DOHH2 (cell line): Measurements from ENCODE around the gene TNNC2.
A peak's percentile ranks its signal among the peaks of the same experiment; 100 is the strongest.

Source experiments
- H3F3A ChIP-seq: fragments of 200-600 bp; sonication (generic), shearing (Covaris generic); 2 replicates; pipeline ENCODE4 v1.6.0; 2016; ENCODE audit warnings: antibody characterized with exemption, mild to moderate bottlenecking; ENCODE audit not compliant: control insufficient read depth, insufficient read depth
- H3K27ac ChIP-seq: fragments of 200-600 bp; sonication (generic); 2 replicates; pipeline ENCODE4 v1.5.1; 2014; ENCODE audit warnings: low read depth, mild to moderate bottlenecking, low read length, moderate library complexity
- H3K27me3 ChIP-seq: fragments of 200-600 bp; sonication (generic); 2 replicates; pipeline ENCODE4 v1.6.1; 2014; ENCODE audit warnings: mild to moderate bottlenecking, low read length, mixed read lengths; ENCODE audit not compliant: control insufficient read depth
- H3K36me3 ChIP-seq: fragments of 200-600 bp; sonication (generic); 2 replicates; pipeline ENCODE4 v1.6.1; 2014; ENCODE audit warnings: mild to moderate bottlenecking, low read length, moderate library complexity, mixed read lengths; ENCODE audit not compliant: control insufficient read depth
- H3K4me1 ChIP-seq: fragments of 200-600 bp; sonication (generic); 2 replicates; pipeline ENCODE4 v1.6.1; 2014; ENCODE audit warnings: mild to moderate bottlenecking, low read length, mixed read lengths; ENCODE audit not compliant: control insufficient read depth
- H3K4me2 ChIP-seq: fragments of 200-600 bp; sonication (generic); 2 replicates; pipeline ENCODE4 v1.6.0; 2014; ENCODE audit warnings: mild to moderate bottlenecking, low read length, moderate library complexity
- H3K4me3 ChIP-seq: fragments of 200-600 bp; sonication (generic); 2 replicates; pipeline ENCODE4 v1.5.1; 2014; ENCODE audit warnings: mild to moderate bottlenecking, low read length, mixed read lengths
- H3K79me2 ChIP-seq: fragments of 200-600 bp; sonication (generic); 2 replicates; pipeline ENCODE4 v1.6.1; 2014; ENCODE audit warnings: mild to moderate bottlenecking, low read length, mixed read lengths; ENCODE audit not compliant: control insufficient read depth
- H3K9me2 ChIP-seq: fragments of 200-600 bp; sonication (generic); replicated peaks from 2 replicates; pipeline ENCODE4 v1.6.1; 2014; ENCODE audit warnings: mild to moderate bottlenecking, low read length, mixed read lengths; ENCODE audit not compliant: control insufficient read depth
- H3K9me3 ChIP-seq: fragments of 200-600 bp; sonication (generic); 2 replicates; pipeline ENCODE4 v1.6.1; 2014; ENCODE audit warnings: antibody characterized with exemption, low read length, mixed read lengths; ENCODE audit not compliant: control insufficient read depth, insufficient read depth
- H4K20me1 ChIP-seq: fragments of 200-600 bp; sonication (generic); 2 replicates; pipeline ENCODE4 v1.6.0; 2014; ENCODE audit warnings: low read depth, mild to moderate bottlenecking, antibody characterized with exemption, low read length, moderate library complexity; ENCODE audit not compliant: control insufficient read depth, insufficient read depth
- CTCF ChIP-seq: fragments of 200-600 bp; sonication (generic); IDR thresholded peaks from one replicate; pipeline ENCODE4 v1.5.1; 2014; ENCODE audit warnings: antibody characterized with exemption, mild to moderate bottlenecking, low read depth, low read length; ENCODE audit not compliant: poor library complexity, severe bottlenecking
- EZH2phosphoT487 ChIP-seq: fragments of 200-600 bp; sonication (generic); IDR thresholded peaks from 2 replicates; pipeline ENCODE4 v1.6.1; 2017; ENCODE audit warnings: borderline replicate concordance, mild to moderate bottlenecking, antibody characterized with exemption, low read length, moderate library complexity, mixed read lengths

TNNC2 gene

GRCh38 chr20:45826381-45827019 lies 612 bp downstream of the TNNC2 start:
- no peaks in the 10 kb centered on the region for H4K20me1 ChIP-seq

GRCh38 chr20:45823949-45824835 lies 2.9 kb downstream of the TNNC2 start:
- H3K27ac ChIP-seq = no peak overlapping the region
- peak overlapping the region; percentile 21 for H3K4me2 ChIP-seq
- no peaks in the 10 kb centered on the region for H4K20me1 ChIP-seq
- no peaks in the 10 kb centered on the region for H3K9me3 ChIP-seq
- H3K4me3 ChIP-seq = no peak overlapping the region; the same call in 1 of the 2 replicates
- H3K36me3 ChIP-seq = no peaks in the 10 kb centered on the region
- no peaks in the 10 kb centered on the region; the same call in 1 of the 2 replicates for H3K27me3 ChIP-seq
- TF ChIP-seq EZH2phosphoT487 = no peak
- peak; percentile 41 for TF ChIP-seq CTCF
- peaks cover 7% of the 10 kb centered on the region; the same call in 1 of the 2 replicates for H3K4me1 ChIP-seq
- H3K79me2 ChIP-seq = no peaks in the 10 kb centered on the region
- H3K9me2 ChIP-seq = no peaks in the 10 kb centered on the region
- H3F3A ChIP-seq = peaks cover 6% of the 10 kb centered on the region

More at GRCh38 chr20:45826381-45827019, 612 bp downstream of the TNNC2 start:
- Histone ChIP-seq H3K4me3 (no peak overlapping the region), H3K27me3 (peaks cover 3% of the 10 kb centered on the region), H3K9me2 (no peaks in the 10 kb centered on the region), H3K9me3 (no peaks in the 10 kb centered on the region), H3K36me3 (no peaks in the 10 kb centered on the region), H3K4me1 (peaks cover 7% of the 10 kb centered on the region; the same call in 1 of the 2 replicates), H3F3A (no peaks in the 10 kb centered on the region), H3K27ac (no peak overlapping the region), H3K79me2 (no peaks in the 10 kb centered on the region), H3K4me2 (no peak overlapping the region)
- TF ChIP-seq CTCF (no peak), EZH2phosphoT487 (no peak)

- Histone ChIP-seq H4K20me1 (no peaks in the 10 kb centered on the region), H3K27ac (no peak overlapping the region), H3F3A (peaks cover 15% of the 10 kb centered on the region), H3K4me2 (no peak overlapping the region), H3K79me2 (no peaks in the 10 kb centered on the region), H3K36me3 (peaks cover 1% of the 10 kb centered on the region), H3K9me3 (no peaks in the 10 kb centered on the region), H3K9me2 (no peaks in the 10 kb centered on the region), H3K27me3 (no peaks in the 10 kb centered on the region; the same call in 1 of the 2 replicates), H3K4me1 (peaks cover 7% of the 10 kb centered on the region; the same call in 1 of the 2 replicates), H3K4me3 (no peak overlapping the region)
- TF ChIP-seq EZH2phosphoT487 (no peak), CTCF (no peak)
These were observed 4.3 kb downstream of the TNNC2 start for GRCh38 chr20:45822857-45823256.
